Measurements from ENCODE around the gene PDLIM1. TPM values are rescaled to one million over a fixed set of nuclear protein-coding genes. Genes with fewer than 3 reads are reported as not detected.

The PDLIM1 gene
- total and polyA plus RNA-seq, 2 of the 13 experiments (the other 11 are each of a cell fraction or from before 2014, with no cell fraction given) = 119 to 123 TPM

GRCh38 chr10:95325863-95326262, 35.1 kb upstream of the PDLIM1 start:
- Histone ChIP-seq H3K4me2 (ENCODE audit: low read depth, low read length) (no peak overlapping the region), H2AFZ (ENCODE audit: low read length) (no peak overlapping the region), H4K20me1 (ENCODE audit: insufficient read depth, low read length) (no peaks in the 10 kb centered on the region), H3K4me3 (replicated peaks in 1 of 3; ENCODE audit: insufficient read depth in 1 of 3, low read depth in 2 of 3, low read length in 3 of 3) (no peak overlapping the region), H3K9me3 (ENCODE audit: low read length) (no peaks in the 10 kb centered on the region), H3K27me3 (ENCODE audit: control insufficient read depth in 1 of 2, insufficient read depth in 2 of 2, low read length in 2 of 2) (no peaks in the 10 kb centered on the region), H3K4me1 (ENCODE audit: insufficient read depth, low read length) (peaks cover 13% of the 10 kb centered on the region), H3K36me3 (replicated peaks in 1 of 2; ENCODE audit: control insufficient read depth in 1 of 2, insufficient read depth in 2 of 2, low read length in 2 of 2) (peaks cover 3 to 43% of the 10 kb centered on the region in 2 experiments; a peak in 4 of 5 replicates), H3K79me2 (ENCODE audit: insufficient read depth, low read length) (no peaks in the 10 kb centered on the region), H3K9ac (ENCODE audit: insufficient read depth, low read depth, low read length) (no peak overlapping the region), H3K27ac (ENCODE audit: extremely low read length, insufficient read depth, low read length) (no peak overlapping the region)
- ATAC-seq (no peak), DNase-seq (ENCODE audit: low spot score) (no peak), FAIRE-seq (no peak)
- intact Hi-C loops (cut with micrococcal nuclease; ENCODE audit: unreplicated experiment) = loop anchor here (1.0 kb wide), 1 partner anchor 17 kb away; no protein-coding TSS in a partner anchor
- no peak for TF ChIP-seq NRL (CRISPR knock-in tag; IDR thresholded peaks at IDR 0.05; ENCODE audit: borderline replicate concordance)
- TF ChIP-seq ZNF589 (CRISPR knock-in tag; conservative IDR thresholded peaks at IDR 0.05) = no peak
- no peak for TF ChIP-seq JUND (CRISPR knock-in tag; IDR thresholded peaks at IDR 0.05)
- TF ChIP-seq FOXK1 (CRISPR knock-in tag; IDR thresholded peaks at IDR 0.05; ENCODE audit: borderline replicate concordance, low read depth) = no peak
- no peak for TF ChIP-seq AHR (CRISPR knock-in tag; IDR thresholded peaks at IDR 0.05)
- no peak for TF ChIP-seq GABPB1 (CRISPR knock-in tag; IDR thresholded peaks at IDR 0.05)
- TF ChIP-seq ATAD3A (CRISPR knock-in tag; IDR thresholded peaks at IDR 0.05) = no peak
- WGBS (ENCODE audit: low lambda C conversion rate) = 97% methylated on average over 2 of the region's 2 CpGs
- POLR2A ChIA-PET = no interaction called here
- CTCF ChIA-PET (ENCODE audit: low intra/inter-chr PET ratio, low total read pairs) = no interaction called here
- no TSS peak for BruUV-seq (replicated peaks)
- in situ Hi-C loops (cut with HindIII; ENCODE audit: extremely low pct_ligation_motif_present, low pct_unique_long_range_greater_than_20kb) = no loop called here

- TF ChIP-seq CEBPB (IDR thresholded peaks at IDR 0.05; ENCODE audit: borderline replicate concordance, low read depth, low read length) = peak; percentile 37; the same call in 1 of the 2 replicates
- no peak for TF ChIP-seq EEA1 (CRISPR knock-in tag; IDR thresholded peaks at IDR 0.05; ENCODE audit: borderline replicate concordance)
- no peak for DNase-seq (ENCODE audit: low spot score)
- intact Hi-C loops (cut with micrococcal nuclease; ENCODE audit: unreplicated experiment) = no loop called here
- Histone ChIP-seq H3K4me2 (ENCODE audit: low read depth, low read length) (no peak overlapping the region), H3K27me3 (ENCODE audit: control insufficient read depth in 1 of 2, insufficient read depth in 2 of 2, low read length in 2 of 2) (no peaks in the 10 kb centered on the region), H3K79me2 (ENCODE audit: insufficient read depth, low read length) (no peaks in the 10 kb centered on the region), H4K20me1 (ENCODE audit: insufficient read depth, low read length) (no peaks in the 10 kb centered on the region), H3K9me3 (ENCODE audit: low read length) (no peaks in the 10 kb centered on the region), H3K4me1 (ENCODE audit: insufficient read depth, low read length) (peaks cover under 1% of the 10 kb centered on the region; the same call in 1 of the 2 replicates), H2AFZ (ENCODE audit: low read length) (no peak overlapping the region), H3K36me3 (replicated peaks in 1 of 2; ENCODE audit: control insufficient read depth in 1 of 2, insufficient read depth in 2 of 2, low read length in 2 of 2) (peaks cover 6 to 52% of the 10 kb centered on the region in 2 experiments; a peak in 4 of 5 replicates), H3K27ac (ENCODE audit: extremely low read length, insufficient read depth, low read length) (no peak overlapping the region), H3K4me3 (replicated peaks in 1 of 3; ENCODE audit: insufficient read depth in 1 of 3, low read depth in 2 of 3, low read length in 3 of 3) (no peak overlapping the region), H3K9ac (ENCODE audit: insufficient read depth, low read depth, low read length) (no peak overlapping the region)
- in situ Hi-C loops (cut with HindIII; ENCODE audit: extremely low pct_ligation_motif_present, low pct_unique_long_range_greater_than_20kb) = no loop called here
- peak; percentile 12 for FAIRE-seq
- ChIA-PET CTCF (ENCODE audit: low intra/inter-chr PET ratio, low total read pairs) (no interaction called here), POLR2A (no interaction called here)
- BruUV-seq (replicated peaks) = no TSS peak
- 91% methylated on average over 11 of the region's 11 CpGs for WGBS (ENCODE audit: low lambda C conversion rate)
- no peak; the same call in 2 of the 3 replicates for ATAC-seq
Observed at GRCh38 chr10:95324436-95325268, 33.8 kb upstream of the PDLIM1 start.
